ENCODE results near the gene SOX5. TPM values are rescaled to one million over a fixed set of nuclear protein-coding genes. Genes with fewer than 3 reads are reported as not detected.

The SOX5 gene
- polyA plus RNA-seq, 1 experiment, result 6.7 TPM

DNA sequence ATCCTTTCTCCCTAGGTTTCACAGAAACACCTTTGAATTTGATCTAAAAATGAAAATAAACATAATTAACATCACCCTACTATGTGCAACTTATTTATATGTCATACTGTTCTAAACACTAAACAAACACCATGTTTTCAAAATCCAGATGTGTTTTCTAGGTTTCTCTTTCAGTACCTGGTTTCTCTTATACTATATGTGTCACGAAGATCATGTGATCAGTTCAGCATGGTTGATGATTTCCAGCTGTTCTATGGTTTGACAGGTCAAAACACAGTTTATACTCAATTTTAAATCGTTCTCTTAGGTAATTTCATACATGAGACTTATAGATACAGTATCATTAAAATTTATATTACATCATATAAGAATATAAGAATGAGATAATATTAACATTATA is 373.1 kb downstream of the SOX5 start:
- Histone ChIP-seq H3K27ac (ENCODE audit: low read depth, low read length) (no peak overlapping the region), H3K27me3 (ENCODE audit: control insufficient read depth, insufficient read depth, low read length) (no peaks in the 10 kb centered on the region), H3K9me3 (ENCODE audit: control insufficient read depth, insufficient read depth, low read length) (no peaks in the 10 kb centered on the region), H3K4me3 (ENCODE audit: low read depth, low read length) (no peak overlapping the region)
- CTCF ChIA-PET, result no interaction called here
- TF ChIP-seq, protein P1, sequence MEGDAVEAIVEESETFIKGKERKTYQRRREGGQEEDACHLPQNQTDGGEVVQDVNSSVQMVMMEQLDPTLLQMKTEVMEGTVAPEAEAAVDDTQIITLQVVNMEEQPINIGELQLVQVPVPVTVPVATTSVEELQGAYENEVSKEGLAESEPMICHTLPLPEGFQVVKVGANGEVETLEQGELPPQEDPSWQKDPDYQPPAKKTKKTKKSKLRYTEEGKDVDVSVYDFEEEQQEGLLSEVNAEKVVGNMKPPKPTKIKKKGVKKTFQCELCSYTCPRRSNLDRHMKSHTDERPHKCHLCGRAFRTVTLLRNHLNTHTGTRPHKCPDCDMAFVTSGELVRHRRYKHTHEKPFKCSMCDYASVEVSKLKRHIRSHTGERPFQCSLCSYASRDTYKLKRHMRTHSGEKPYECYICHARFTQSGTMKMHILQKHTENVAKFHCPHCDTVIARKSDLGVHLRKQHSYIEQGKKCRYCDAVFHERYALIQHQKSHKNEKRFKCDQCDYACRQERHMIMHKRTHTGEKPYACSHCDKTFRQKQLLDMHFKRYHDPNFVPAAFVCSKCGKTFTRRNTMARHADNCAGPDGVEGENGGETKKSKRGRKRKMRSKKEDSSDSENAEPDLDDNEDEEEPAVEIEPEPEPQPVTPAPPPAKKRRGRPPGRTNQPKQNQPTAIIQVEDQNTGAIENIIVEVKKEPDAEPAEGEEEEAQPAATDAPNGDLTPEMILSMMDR (IDR thresholded peaks at IDR 0.05; ENCODE audit: low read depth, low read length), result no peak
- POLR2A ChIA-PET, result no interaction called here
- DNase-seq (ENCODE audit: low read depth, low spot score), result no peak

DNA sequence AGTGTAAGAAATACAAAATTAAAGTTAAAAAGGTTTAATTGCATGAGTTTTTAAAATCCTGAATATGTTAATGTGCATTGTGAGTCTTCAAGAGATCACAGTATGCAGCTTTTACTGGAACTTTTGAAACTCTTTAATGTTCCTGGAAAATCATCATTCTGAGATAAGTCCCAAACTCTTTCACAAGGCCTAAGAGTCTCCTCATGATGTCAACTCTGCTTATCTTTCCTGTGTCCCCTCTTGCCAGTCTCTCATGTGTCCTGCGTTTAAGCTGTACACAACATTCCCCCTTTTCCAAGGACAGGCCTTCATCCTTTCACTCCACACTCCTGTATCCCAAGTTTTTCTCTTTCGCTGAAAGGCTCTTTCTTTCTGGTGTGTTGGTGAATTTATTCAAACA is 380.1 kb downstream of the SOX5 start:
- Histone ChIP-seq H3K4me3 (ENCODE audit: low read depth, low read length) (no peak overlapping the region), H3K9me3 (ENCODE audit: control insufficient read depth, insufficient read depth, low read length) (no peaks in the 10 kb centered on the region), H3K27ac (ENCODE audit: low read depth, low read length) (no peak overlapping the region), H3K27me3 (ENCODE audit: control insufficient read depth, insufficient read depth, low read length) (no peaks in the 10 kb centered on the region)
- no peak for DNase-seq (ENCODE audit: low read depth, low spot score)
- ChIA-PET POLR2A (no interaction called here), CTCF (no interaction called here)
- TF ChIP-seq, protein P1 (IDR thresholded peaks at IDR 0.05; ENCODE audit: low read depth, low read length), result no peak

DNA sequence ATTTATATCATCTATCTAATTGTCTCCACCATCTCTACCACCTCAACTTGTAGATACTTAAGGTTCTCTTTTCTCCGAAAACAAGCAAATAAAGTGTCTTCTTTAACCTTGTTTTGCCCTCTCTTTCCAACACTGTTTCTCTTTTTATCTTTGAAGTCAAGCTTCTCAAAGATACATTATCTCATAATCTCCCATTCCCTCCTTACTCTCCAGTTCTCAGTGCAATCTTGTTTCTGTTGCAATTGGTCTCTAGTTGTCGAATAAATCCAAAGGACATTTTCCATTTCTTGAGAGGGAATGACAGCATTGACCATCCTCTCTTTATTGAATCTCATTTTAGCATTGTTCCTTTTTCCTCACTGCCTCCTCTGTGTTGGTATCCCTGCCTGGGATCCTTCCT is 383.3 kb downstream of the SOX5 start:
- no peaks in the 10 kb centered on the region for H3K27me3 ChIP-seq (ENCODE audit: control insufficient read depth, insufficient read depth, low read length)
- POLR2A ChIA-PET, result no interaction called here
- TF ChIP-seq, protein P1 (IDR thresholded peaks at IDR 0.05; ENCODE audit: low read depth, low read length), result no peak

DNA sequence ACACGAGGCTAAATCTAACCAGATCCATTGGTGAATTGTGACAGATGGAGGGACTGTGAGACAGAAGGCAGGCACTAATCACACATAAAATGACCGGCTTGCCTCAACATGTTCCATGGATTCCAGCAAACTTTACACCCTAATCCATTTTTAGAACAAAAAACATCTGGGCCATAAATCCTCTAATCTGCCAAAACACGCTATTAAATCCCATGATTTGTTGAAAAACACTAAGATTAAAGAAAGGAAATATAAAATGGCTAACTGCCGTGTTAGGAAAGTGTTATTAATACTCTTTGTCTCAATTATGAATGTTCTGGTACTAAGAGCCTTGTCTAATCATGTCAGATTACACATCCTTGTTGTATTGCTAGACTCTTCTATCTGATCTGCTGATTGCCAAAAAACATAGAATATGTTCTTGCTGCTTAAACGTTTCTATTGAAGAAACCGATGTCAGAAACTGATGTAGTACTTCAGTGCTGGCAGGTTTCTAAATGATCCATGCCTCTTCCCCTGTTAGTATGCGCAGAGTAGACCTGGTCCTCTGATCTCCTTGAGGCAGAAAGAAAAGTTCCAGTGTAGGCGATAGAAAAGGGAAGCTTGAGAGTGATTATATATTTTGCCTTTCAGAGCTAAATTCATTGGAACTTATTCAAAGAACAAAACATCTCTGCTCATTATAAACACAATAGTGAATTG is 384.9 kb downstream of the SOX5 start:
- no peak overlapping the region for H3K27ac ChIP-seq (ENCODE audit: low read depth, low read length)
- H3K4me3 ChIP-seq (ENCODE audit: low read depth, low read length), result no peak overlapping the region
- POLR2A ChIA-PET, result no interaction called here
- no peak for DNase-seq (ENCODE audit: low read depth, low spot score)
- CTCF ChIA-PET, result interaction anchor here (0.6 kb wide), 1 partner anchor 45 kb away, joined by 3 read pairs; no protein-coding TSS in a partner anchor
- no peaks in the 10 kb centered on the region for H3K9me3 ChIP-seq (ENCODE audit: control insufficient read depth, insufficient read depth, low read length)
- H3K27me3 ChIP-seq (ENCODE audit: control insufficient read depth, insufficient read depth, low read length), result no peaks in the 10 kb centered on the region
- TF ChIP-seq, protein P1 (IDR thresholded peaks at IDR 0.05; ENCODE audit: low read depth, low read length), result no peak

More for the DNA sequence above, 383.3 kb downstream of the SOX5 start:
- H3K9me3 ChIP-seq (ENCODE audit: control insufficient read depth, insufficient read depth, low read length), result no peaks in the 10 kb centered on the region
- no peak overlapping the region for H3K27ac ChIP-seq (ENCODE audit: low read depth, low read length)
- DNase-seq (ENCODE audit: low read depth, low spot score), result no peak
- CTCF ChIA-PET, result no interaction called here
- H3K4me3 ChIP-seq (ENCODE audit: low read depth, low read length), result no peak overlapping the region

DNA sequence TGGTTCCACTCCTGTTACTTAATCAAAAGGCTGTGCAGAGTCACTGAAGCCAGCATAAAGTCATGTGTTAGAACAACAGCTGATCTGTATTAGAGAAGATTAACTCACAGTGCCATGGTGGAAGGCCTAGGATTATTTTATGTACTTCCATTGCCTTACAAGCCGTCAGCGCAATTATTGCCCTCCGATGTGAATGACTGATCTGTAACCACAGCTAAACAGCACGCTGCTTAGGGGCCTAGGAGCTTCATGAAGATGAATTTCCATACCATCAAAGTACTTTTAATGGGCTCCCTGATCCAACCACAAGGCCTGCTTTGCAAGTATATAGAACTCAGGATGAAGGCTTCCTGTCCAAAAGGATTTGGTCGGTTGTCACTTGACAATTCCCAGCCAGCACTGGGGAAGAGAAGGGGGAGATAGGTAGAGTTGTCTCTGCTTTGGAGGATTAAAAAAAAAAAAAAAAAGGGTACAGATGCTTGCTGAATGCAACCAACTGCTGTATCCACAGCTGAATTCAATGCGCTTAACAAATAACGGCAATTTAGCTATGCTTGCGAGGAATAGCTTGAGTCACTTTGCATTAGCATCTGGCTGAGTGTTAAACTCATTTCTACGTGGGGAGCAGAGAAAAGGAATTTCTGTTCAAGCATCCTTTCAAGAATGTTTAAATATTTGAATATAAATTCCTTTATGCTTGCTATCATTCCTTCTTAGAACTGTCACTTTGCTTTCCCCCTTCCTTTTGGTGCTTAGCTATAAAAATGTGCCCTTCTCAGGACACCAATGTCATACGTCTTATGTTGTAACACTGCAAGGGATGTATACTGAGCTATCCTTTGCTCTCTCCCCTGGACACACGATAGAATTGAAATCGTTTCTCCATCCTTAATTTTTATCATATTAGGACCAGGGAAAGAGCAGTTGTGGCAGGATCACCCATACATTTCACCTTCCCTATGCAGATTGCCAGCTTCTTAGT is 387.8 kb downstream of the SOX5 start:
- DNase-seq (ENCODE audit: low read depth, low spot score), result no peak
- Histone ChIP-seq H3K27me3 (ENCODE audit: control insufficient read depth, insufficient read depth, low read length) (no peaks in the 10 kb centered on the region), H3K4me3 (ENCODE audit: low read depth, low read length) (no peak overlapping the region), H3K27ac (ENCODE audit: low read depth, low read length) (no peak overlapping the region), H3K9me3 (ENCODE audit: control insufficient read depth, insufficient read depth, low read length) (no peaks in the 10 kb centered on the region)
- ChIA-PET POLR2A (no interaction called here), CTCF (interaction anchor here (0.5 kb wide), 1 partner anchor 1570 kb away, joined by 3 read pairs; no protein-coding TSS in a partner anchor)
- TF ChIP-seq, protein P1 (IDR thresholded peaks at IDR 0.05; ENCODE audit: low read depth, low read length), result no peak

Measured in AG04450 (cell line).